ENCODE measurements around the gene DLG2.
"Not testable (repeated sequence)": the region's sequence is repeated elsewhere in the genome, so short reads cannot be mapped to it uniquely, and the experiment has no call there.

Gene DLG2

GRCh38 chr11:83456075-83456474 lies 2171.1 kb downstream of the DLG2 start:
- DNase-seq, result no peak

GRCh38 chr11:83455356-83455755 lies 2171.8 kb downstream of the DLG2 start:
- DNase-seq, result no peak

GRCh38 chr11:83454674-83455073 lies 2172.5 kb downstream of the DLG2 start:
- no peak for DNase-seq

GRCh38 chr11:83449338-83449913 lies 2177.7 kb downstream of the DLG2 start:
- no peak for DNase-seq

- DNase-seq, result no peak
These were observed 2178.5 kb downstream of the DLG2 start for GRCh38 chr11:83448686-83449085.

GRCh38 chr11:83443880-83444279 lies 2183.3 kb downstream of the DLG2 start:
- DNase-seq, result not testable (repeated sequence)

- no peak for DNase-seq
These were observed 2185.5 kb downstream of the DLG2 start for GRCh38 chr11:83441601-83442000.

GRCh38 chr11:83441171-83441570 lies 2186.0 kb downstream of the DLG2 start:
- DNase-seq, result no peak

- DNase-seq, result no peak
These were observed 2188.7 kb downstream of the DLG2 start for GRCh38 chr11:83438438-83438837.

- no peak for DNase-seq
These were observed 2189.2 kb downstream of the DLG2 start for GRCh38 chr11:83437939-83438338.

GRCh38 chr11:83436855-83437254 lies 2190.3 kb downstream of the DLG2 start:
- DNase-seq, result no peak

- not testable (repeated sequence) for DNase-seq
These were observed 2192.3 kb downstream of the DLG2 start for GRCh38 chr11:83434812-83435211.

GRCh38 chr11:83427943-83428342 lies 2199.2 kb downstream of the DLG2 start:
- DNase-seq, result no peak

GRCh38 chr11:83427501-83427900 lies 2199.6 kb downstream of the DLG2 start:
- DNase-seq, result no peak

GRCh38 chr11:83425137-83425466 lies 2202.0 kb downstream of the DLG2 start:
- no peak for DNase-seq

GRCh38 chr11:83424376-83425136 lies 2202.6 kb downstream of the DLG2 start:
- DNase-seq, result no peak

GRCh38 chr11:83422641-83423040 lies 2204.5 kb downstream of the DLG2 start:
- DNase-seq, result not testable (repeated sequence)

GRCh38 chr11:83410605-83411565 lies 2216.3 kb downstream of the DLG2 start:
- DNase-seq, result no peak

- DNase-seq, result no peak
These were observed 2217.3 kb downstream of the DLG2 start for GRCh38 chr11:83409891-83410290.

GRCh38 chr11:83409476-83409875 lies 2217.7 kb downstream of the DLG2 start:
- no peak for DNase-seq

- no peak for DNase-seq
These were observed 2218.2 kb downstream of the DLG2 start for GRCh38 chr11:83408946-83409345.
